HEK293 (cell line): Measurements from ENCODE around the gene PI4KA.
A peak's percentile ranks its signal among the peaks of the same experiment; 100 is the strongest.

ENCODE experiments used
- GLI2 ChIP-seq: fragments of 450-650 bp; formaldehyde crosslinking; IDR thresholded peaks from 2 replicates; pipeline ENCODE4; 2017; ENCODE audit warnings: missing biosample characterization, missing genetic modification characterization, low read depth, borderline replicate concordance
- HOXA7 ChIP-seq: sonication (generic); formaldehyde crosslinking; IDR thresholded peaks from 2 replicates; pipeline ENCODE4 v1.8.1; 2022; ENCODE audit warnings: missing genetic modification reagents, borderline replicate concordance
- KLF17 ChIP-seq: fragments of 450-650 bp; formaldehyde crosslinking; IDR thresholded peaks from 2 replicates; pipeline ENCODE4 v1.5.1; 2016; ENCODE audit warnings: missing biosample characterization, missing genetic modification characterization
- KLF7 ChIP-seq: fragments of 450-650 bp; formaldehyde crosslinking; IDR thresholded peaks from 2 replicates; pipeline ENCODE4 v1.5.1; 2016; ENCODE audit warnings: missing biosample characterization, missing genetic modification characterization, borderline replicate concordance
- PRDM1 ChIP-seq: fragments of 450-650 bp; formaldehyde crosslinking; IDR thresholded peaks from 2 replicates; pipeline ENCODE4; 2016; ENCODE audit warnings: missing biosample characterization, missing genetic modification characterization
- PRDM6 ChIP-seq: fragments of 450-650 bp; formaldehyde crosslinking; IDR thresholded peaks from 2 replicates; pipeline ENCODE4 v1.5.1; 2017; ENCODE audit warnings: missing biosample characterization, missing genetic modification characterization
- YY1 ChIP-seq: fragments of 450-650 bp; formaldehyde crosslinking; IDR thresholded peaks from 2 replicates; pipeline ENCODE4 v1.5.1; 2018; ENCODE audit warnings: missing biosample characterization, missing genetic modification characterization
- ZFHX2 ChIP-seq: fragments of 450-650 bp; formaldehyde crosslinking; conservative IDR thresholded peaks from 2 replicates; pipeline ENCODE4 v1.5.1; 2016; ENCODE audit warnings: missing biosample characterization, missing genetic modification characterization
- ZIC2 ChIP-seq: fragments of 450-650 bp; formaldehyde crosslinking; IDR thresholded peaks from 2 replicates; pipeline ENCODE4 v1.5.1; 2016; ENCODE audit warnings: missing biosample characterization, missing genetic modification characterization
- ZNF10 ChIP-seq: fragments of 450-650 bp; formaldehyde crosslinking; IDR thresholded peaks from 2 replicates; pipeline ENCODE4 v1.5.1; 2017; ENCODE audit warnings: missing biosample characterization, missing genetic modification characterization
- ZNF174 ChIP-seq: fragments of 450-650 bp; formaldehyde crosslinking; IDR thresholded peaks from 2 replicates; pipeline ENCODE4 v1.5.0; 2017; ENCODE audit warnings: missing biosample characterization, mild to moderate bottlenecking, missing genetic modification characterization
- ZNF24 ChIP-seq: fragments of 450-650 bp; formaldehyde crosslinking; IDR thresholded peaks from 2 replicates; pipeline ENCODE4 v1.5.1; 2016; ENCODE audit warnings: missing biosample characterization, missing genetic modification characterization
- ZNF274 ChIP-seq, 2 experiments: fragments of 200-500 bp in 1 of 2; fragments of 450-650 bp in 1 of 2; sonication (Bioruptor generic) in 1 of 2; formaldehyde crosslinking in 1 of 2; IDR thresholded peaks; 2 replicates each; pipeline versions ENCODE4 v1.5.1 to v1.6.1; 2014 to 2016; ENCODE audit warnings: borderline replicate concordance in 1 of 2, inconsistent platforms in 1 of 2, low read length in 1 of 2, missing biosample characterization in 1 of 2, missing genetic modification characterization in 1 of 2
- ZNF280C ChIP-seq: fragments of 450-650 bp; formaldehyde crosslinking; IDR thresholded peaks from 2 replicates; pipeline ENCODE4 v1.5.1; 2016; ENCODE audit warnings: missing biosample characterization, missing genetic modification characterization
- ZNF324 ChIP-seq: fragments of 450-650 bp; formaldehyde crosslinking; IDR thresholded peaks from 2 replicates; pipeline ENCODE4 v1.5.1; 2016; ENCODE audit warnings: missing biosample characterization, missing genetic modification characterization
- ZNF404 ChIP-seq: fragments of 450-650 bp; formaldehyde crosslinking; IDR thresholded peaks from 2 replicates; pipeline ENCODE4 v1.5.1; 2017; ENCODE audit warnings: missing biosample characterization, missing genetic modification characterization
- ZNF426 ChIP-seq: fragments of 450-650 bp; formaldehyde crosslinking; IDR thresholded peaks from 2 replicates; pipeline ENCODE4 v1.5.1; 2017; ENCODE audit warnings: missing biosample characterization, missing genetic modification characterization, mild to moderate bottlenecking, inconsistent platforms, moderate library complexity
- ZNF48 ChIP-seq: fragments of 450-650 bp; formaldehyde crosslinking; IDR thresholded peaks from 2 replicates; pipeline ENCODE4 v1.5.1; 2016; ENCODE audit warnings: missing biosample characterization, missing genetic modification characterization
- ZNF571 ChIP-seq: fragments of 450-650 bp; formaldehyde crosslinking; IDR thresholded peaks from 2 replicates; pipeline ENCODE4 v1.5.0; 2017; ENCODE audit warnings: missing biosample characterization, missing genetic modification characterization
- ZNF585B ChIP-seq: fragments of 450-650 bp; formaldehyde crosslinking; IDR thresholded peaks from 2 replicates; pipeline ENCODE4 v1.5.1; 2016; ENCODE audit warnings: missing biosample characterization, missing genetic modification characterization
- ZNF610 ChIP-seq: fragments of 450-650 bp; formaldehyde crosslinking; IDR thresholded peaks from 2 replicates; pipeline ENCODE4 v1.5.1; 2016; ENCODE audit warnings: missing biosample characterization, missing genetic modification characterization, borderline replicate concordance
- ZNF621 ChIP-seq: fragments of 450-650 bp; formaldehyde crosslinking; IDR thresholded peaks from 2 replicates; pipeline ENCODE4 v1.5.1; 2017; ENCODE audit warnings: missing biosample characterization, missing genetic modification characterization
- TF ChIP-seq, protein P1 (sequence below): fragments of 450-650 bp; formaldehyde crosslinking; IDR thresholded peaks from 2 replicates; pipeline ENCODE4 v1.5.1; 2016; ENCODE audit warnings: missing biosample characterization, missing genetic modification characterization
- TF ChIP-seq, protein P2 (sequence below): fragments of 450-650 bp; formaldehyde crosslinking; IDR thresholded peaks from 2 replicates; pipeline ENCODE4 v1.5.1; 2016; ENCODE audit warnings: missing biosample characterization, missing genetic modification characterization
- TF ChIP-seq, protein P3 (sequence below): fragments of 450-650 bp; formaldehyde crosslinking; IDR thresholded peaks from 2 replicates; pipeline ENCODE4 v1.5.1; 2016; ENCODE audit warnings: missing biosample characterization, missing genetic modification characterization
- TF ChIP-seq, protein P4 (sequence below): IDR thresholded peaks from 2 replicates; pipeline ENCODE4 v1.6.1; 2011; ENCODE audit warnings: mild to moderate bottlenecking, low read depth, low read length, borderline replicate concordance

The PI4KA gene

GRCh38 chr22:20857838-20858614 lies 585 bp downstream of the PI4KA start (continued):
- peak; percentile 74 for TF ChIP-seq KLF7 (tag by site-specific recombination)
- TF ChIP-seq ZNF426: no peak
- 0 out of 2 replicates have a peak, but pooled peaks have one; percentile 29 for TF ChIP-seq ZNF610 (tag by site-specific recombination)
- no peak for TF ChIP-seq ZNF274 (IDR thresholded peaks at IDR 0.05; ENCODE audit: low read length)
- TF ChIP-seq ZNF274 (tag by site-specific recombination; IDR thresholded peaks at IDR 0.05; ENCODE audit: borderline replicate concordance): no peak
- TF ChIP-seq PRDM6: no peak
- TF ChIP-seq, protein P1, sequence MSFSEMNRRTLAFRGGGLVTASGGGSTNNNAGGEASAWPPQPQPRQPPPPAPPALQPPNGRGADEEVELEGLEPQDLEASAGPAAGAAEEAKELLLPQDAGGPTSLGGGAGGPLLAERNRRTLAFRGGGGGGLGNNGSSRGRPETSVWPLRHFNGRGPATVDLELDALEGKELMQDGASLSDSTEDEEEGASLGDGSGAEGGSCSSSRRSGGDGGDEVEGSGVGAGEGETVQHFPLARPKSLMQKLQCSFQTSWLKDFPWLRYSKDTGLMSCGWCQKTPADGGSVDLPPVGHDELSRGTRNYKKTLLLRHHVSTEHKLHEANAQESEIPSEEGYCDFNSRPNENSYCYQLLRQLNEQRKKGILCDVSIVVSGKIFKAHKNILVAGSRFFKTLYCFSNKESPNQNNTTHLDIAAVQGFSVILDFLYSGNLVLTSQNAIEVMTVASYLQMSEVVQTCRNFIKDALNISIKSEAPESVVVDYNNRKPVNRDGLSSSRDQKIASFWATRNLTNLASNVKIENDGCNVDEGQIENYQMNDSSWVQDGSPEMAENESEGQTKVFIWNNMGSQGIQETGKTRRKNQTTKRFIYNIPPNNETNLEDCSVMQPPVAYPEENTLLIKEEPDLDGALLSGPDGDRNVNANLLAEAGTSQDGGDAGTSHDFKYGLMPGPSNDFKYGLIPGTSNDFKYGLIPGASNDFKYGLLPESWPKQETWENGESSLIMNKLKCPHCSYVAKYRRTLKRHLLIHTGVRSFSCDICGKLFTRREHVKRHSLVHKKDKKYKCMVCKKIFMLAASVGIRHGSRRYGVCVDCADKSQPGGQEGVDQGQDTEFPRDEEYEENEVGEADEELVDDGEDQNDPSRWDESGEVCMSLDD (tag by site-specific recombination): peak; percentile 85
- TF ChIP-seq ZNF324: peak; percentile 71; the same call in 1 of the 2 replicates
- no peak for TF ChIP-seq HOXA7 (CRISPR knock-in tag)
- TF ChIP-seq, protein P2, sequence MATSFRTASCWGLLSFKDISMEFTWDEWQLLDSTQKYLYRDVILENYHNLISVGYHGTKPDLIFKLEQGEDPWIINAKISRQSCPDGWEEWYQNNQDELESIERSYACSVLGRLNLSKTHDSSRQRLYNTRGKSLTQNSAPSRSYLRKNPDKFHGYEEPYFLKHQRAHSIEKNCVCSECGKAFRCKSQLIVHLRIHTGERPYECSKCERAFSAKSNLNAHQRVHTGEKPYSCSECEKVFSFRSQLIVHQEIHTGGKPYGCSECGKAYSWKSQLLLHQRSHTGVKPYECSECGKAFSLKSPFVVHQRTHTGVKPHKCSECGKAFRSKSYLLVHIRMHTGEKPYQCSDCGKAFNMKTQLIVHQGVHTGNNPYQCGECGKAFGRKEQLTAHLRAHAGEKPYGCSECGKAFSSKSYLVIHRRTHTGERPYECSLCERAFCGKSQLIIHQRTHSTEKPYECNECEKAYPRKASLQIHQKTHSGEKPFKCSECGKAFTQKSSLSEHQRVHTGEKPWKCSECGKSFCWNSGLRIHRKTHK: no peak
- no peak for TF ChIP-seq ZNF571 (tag by site-specific recombination)
- no peak for TF ChIP-seq ZNF621 (tag by site-specific recombination)
- TF ChIP-seq ZNF404 (tag by site-specific recombination): no peak
- TF ChIP-seq, protein P3, sequence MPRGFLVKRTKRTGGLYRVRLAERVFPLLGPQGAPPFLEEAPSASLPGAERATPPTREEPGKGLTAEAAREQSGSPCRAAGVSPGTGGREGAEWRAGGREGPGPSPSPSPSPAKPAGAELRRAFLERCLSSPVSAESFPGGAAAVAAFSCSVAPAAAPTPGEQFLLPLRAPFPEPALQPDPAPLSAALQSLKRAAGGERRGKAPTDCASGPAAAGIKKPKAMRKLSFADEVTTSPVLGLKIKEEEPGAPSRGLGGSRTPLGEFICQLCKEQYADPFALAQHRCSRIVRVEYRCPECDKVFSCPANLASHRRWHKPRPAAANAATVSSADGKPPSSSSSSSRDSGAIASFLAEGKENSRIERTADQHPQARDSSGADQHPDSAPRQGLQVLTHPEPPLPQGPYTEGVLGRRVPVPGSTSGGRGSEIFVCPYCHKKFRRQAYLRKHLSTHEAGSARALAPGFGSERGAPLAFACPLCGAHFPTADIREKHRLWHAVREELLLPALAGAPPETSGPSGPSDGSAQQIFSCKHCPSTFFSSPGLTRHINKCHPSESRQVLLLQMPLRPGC (tag by site-specific recombination): no peak; the same call in 1 of the 2 replicates
- TF ChIP-seq, protein P4, sequence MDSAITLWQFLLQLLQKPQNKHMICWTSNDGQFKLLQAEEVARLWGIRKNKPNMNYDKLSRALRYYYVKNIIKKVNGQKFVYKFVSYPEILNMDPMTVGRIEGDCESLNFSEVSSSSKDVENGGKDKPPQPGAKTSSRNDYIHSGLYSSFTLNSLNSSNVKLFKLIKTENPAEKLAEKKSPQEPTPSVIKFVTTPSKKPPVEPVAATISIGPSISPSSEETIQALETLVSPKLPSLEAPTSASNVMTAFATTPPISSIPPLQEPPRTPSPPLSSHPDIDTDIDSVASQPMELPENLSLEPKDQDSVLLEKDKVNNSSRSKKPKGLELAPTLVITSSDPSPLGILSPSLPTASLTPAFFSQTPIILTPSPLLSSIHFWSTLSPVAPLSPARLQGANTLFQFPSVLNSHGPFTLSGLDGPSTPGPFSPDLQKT: no peak
- TF ChIP-seq ZNF10 (tag by site-specific recombination): 0 out of 2 replicates have a peak, but pooled peaks have one; percentile 3
- no peak for TF ChIP-seq ZNF48
- TF ChIP-seq PRDM1: peak; percentile 99
- peak; percentile 72 for TF ChIP-seq ZIC2 (tag by site-specific recombination)
- TF ChIP-seq GLI2 (tag by site-specific recombination): no peak
- peak; percentile 31; the same call in 1 of the 2 replicates for TF ChIP-seq KLF17 (tag by site-specific recombination)
- peak; percentile 99 for TF ChIP-seq ZFHX2 (tag by site-specific recombination)
- 0 out of 2 replicates have a peak, but pooled peaks have one; percentile 34 for TF ChIP-seq ZNF24
- TF ChIP-seq YY1 (tag by site-specific recombination): peak; percentile 64; the same call in 1 of the 2 replicates
- TF ChIP-seq ZNF585B (tag by site-specific recombination): no peak
- no peak for TF ChIP-seq ZNF280C (tag by site-specific recombination)
- TF ChIP-seq ZNF174 (tag by site-specific recombination): no peak
